ENCODE measurements around the gene ULBP1.
"Not testable (repeated sequence)": the region's sequence is repeated elsewhere in the genome, so short reads cannot be mapped to it uniquely, and the experiment has no call there.

The ULBP1 gene

DNA sequence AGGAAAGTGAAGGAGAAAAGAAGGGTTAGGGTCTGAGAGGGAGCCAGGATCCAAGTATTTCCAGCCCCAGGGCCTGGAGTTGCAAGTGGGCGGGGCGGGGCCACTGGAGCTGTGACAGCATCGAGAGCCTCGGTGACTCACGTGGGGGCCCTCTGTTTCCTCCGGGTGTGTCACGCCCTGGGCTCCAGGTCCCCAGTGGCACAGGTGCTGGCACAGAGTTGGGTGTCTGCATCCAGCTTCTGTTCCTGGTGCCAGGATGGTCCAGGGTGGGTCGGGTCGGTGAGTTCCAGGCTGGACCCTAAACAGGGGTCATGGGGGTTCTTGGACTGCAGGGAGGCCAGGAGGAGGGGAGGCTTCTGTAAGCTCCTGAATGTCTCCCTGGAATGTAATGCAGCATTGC, 44.8 kb downstream of the ULBP1 start:
- peak; percentile 53 to 69 for DNase-seq

DNA sequence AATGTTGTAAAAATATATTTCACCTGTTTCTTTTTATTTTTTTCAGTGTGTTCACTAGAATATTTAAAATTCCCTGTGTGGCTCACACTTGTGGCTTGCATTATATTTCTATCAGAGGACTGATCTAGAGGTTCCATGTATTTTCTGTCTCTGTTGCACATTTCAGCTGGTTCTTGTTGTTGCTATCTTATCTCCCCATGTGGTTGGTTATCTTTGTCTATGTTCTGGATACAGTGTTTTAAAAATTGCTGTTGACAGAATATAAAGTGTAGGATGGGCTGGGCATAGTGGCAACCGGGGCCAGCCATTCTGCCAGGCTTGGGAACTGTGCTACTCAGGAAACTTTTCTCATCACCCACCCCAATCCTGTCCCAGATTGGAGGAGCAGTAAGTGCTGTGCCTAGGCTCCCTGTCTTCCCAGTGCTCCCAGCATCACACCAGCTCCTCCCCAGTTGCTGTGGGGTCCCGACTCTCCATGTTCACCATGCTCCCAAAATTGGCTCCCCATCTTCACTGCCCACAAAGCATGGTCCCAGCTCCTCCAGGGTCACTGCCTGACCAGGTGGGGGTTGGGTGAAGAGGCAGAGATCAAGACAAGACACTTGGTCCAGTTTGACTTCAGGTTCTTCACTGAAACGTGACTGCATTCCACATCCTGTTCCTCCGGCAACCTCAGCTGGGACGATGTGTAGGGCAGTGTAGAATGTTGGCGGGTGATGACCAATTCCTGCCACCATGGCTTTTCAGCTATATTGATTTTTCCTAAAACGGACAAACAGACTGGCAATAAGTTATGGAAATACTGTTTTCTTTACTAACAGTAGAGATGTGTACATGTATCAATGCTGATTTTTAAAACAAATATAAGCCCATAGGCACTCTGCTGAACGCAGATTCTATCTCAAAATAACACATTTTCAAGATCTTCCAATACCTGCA, 49.4 kb downstream of the ULBP1 start:
- DNase-seq: peak; percentile 11 to 13

DNA sequence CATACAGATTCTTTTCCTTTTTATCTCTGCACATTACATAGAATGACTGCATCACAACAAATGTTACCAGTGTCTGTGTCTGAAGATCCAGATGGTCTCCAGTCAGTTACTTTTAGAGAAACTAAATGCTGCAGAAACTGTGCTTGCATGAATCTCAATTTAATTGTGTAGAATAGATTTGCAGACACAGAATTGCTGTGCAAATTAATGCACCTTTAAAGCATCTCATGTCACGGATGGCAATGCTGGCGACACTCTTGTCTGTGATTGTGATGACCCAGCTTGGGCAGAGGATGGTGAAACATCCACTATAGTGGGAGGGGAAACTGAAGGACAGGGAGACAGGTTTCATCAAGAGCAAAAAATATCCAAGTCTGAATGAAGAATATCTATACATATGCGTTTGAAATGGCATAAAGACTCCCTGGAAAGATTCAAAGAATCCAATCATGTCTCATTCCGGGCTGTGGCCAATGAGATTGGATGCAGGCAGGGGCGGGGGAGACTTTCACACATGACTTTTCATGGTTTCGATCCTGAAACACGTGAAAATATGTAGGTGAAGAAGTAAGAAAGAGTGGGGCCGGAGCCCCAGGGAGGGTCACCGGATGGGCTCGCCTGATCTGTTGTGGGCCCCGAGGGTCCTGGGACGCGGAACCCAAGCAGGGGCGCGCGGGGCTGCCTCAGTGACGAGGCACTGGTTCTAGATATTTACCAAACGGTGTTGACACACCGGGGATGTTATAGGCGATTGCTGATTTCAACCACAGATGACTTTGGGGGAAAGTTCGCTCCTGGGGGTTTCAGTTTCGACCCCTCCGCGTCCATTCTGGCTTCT, 50.3 kb downstream of the ULBP1 start:
- peak; percentile 16 for DNase-seq

- DNase-seq: peak; percentile 15 to 16
Measured at GRCh38 chr6:150014623-150015280, 51.0 kb downstream of the ULBP1 start.

GRCh38 chr6:150015281-150016001, 51.7 kb downstream of the ULBP1 start:
- DNase-seq: peak in 1 of 2 experiments; percentile 25

- peak; percentile 57 to 62 for DNase-seq
Measured at GRCh38 chr6:150016324-150017185, 52.8 kb downstream of the ULBP1 start.

- not testable (repeated sequence) for DNase-seq
Measured at GRCh38 chr6:150017186-150017521, 53.4 kb downstream of the ULBP1 start.

DNA sequence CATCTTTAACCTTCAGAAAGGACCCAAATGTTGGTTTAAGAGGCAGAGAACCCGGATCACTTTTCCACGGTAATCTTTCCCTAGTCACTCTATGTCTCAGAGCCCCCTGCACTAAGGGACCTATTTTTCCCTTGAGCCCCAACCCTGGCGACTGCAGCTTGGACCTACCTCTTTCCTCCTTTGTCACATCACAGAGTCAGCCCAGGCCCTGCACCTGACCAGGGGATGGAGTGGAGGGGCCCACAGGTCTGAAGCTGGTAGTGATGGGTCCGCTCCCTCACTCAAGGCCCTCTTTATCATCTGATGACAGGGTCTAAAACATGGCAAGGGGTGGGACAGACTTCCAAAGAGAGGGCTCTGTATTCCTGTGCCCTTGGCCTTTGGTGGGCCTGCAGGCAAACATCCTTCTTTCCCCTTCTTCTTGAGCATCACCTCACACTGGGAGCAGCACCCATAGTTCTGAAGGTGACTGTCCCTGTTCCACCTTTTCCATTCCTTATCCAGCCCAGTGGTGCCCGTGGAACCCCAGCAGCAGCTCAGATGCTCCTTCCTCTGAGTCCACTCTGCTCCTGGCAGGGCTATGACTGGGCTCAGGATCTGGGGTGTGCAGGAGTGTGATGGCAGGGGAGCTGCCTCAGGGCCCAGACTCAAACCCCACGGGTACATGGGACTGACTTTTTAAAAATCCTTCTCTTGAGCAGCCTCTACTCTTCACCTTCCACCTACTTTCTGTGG, 55.3 kb downstream of the ULBP1 start:
- DNase-seq: peak in 1 of 2 experiments; percentile 17

- not testable (repeated sequence) for DNase-seq
Measured at GRCh38 chr6:150021870-150022269, 58.1 kb downstream of the ULBP1 start.
